ENCODE results near the gene PDE1C.

GRCh38 chr7:31918706-31919393 lies 151.4 kb downstream of the PDE1C start:
- no peak for TF ChIP-seq EZH2 (IDR thresholded peaks at IDR 0.05; ENCODE audit: borderline replicate concordance, insufficient read depth, low read depth, low read length, poor library complexity, severe bottlenecking)
- no peak for TF ChIP-seq CTCF (IDR thresholded peaks at IDR 0.05)
